ENCODE measurements around the gene UBP1.

DNA sequence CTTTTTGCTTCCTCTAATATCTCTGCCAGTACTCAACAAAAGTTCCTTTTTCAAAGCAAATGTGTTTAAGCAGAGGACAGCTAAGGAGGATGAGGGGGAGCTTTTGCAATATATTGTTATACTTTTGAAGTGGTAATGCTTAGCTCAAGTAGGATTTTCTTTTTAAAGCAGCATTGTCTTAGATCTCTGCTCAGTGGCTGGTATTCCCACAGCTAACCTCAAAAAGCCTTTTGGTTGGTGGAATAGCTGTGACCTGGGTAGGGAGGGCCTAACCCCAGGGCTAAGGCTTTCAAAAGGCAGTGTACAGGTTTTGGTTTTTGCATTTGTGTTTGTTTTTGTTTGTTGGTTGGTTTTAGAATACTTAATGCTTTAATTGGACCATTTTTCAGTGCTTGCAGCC, 76.1 kb downstream of the UBP1 start:
- TF ChIP-seq, protein P1, sequence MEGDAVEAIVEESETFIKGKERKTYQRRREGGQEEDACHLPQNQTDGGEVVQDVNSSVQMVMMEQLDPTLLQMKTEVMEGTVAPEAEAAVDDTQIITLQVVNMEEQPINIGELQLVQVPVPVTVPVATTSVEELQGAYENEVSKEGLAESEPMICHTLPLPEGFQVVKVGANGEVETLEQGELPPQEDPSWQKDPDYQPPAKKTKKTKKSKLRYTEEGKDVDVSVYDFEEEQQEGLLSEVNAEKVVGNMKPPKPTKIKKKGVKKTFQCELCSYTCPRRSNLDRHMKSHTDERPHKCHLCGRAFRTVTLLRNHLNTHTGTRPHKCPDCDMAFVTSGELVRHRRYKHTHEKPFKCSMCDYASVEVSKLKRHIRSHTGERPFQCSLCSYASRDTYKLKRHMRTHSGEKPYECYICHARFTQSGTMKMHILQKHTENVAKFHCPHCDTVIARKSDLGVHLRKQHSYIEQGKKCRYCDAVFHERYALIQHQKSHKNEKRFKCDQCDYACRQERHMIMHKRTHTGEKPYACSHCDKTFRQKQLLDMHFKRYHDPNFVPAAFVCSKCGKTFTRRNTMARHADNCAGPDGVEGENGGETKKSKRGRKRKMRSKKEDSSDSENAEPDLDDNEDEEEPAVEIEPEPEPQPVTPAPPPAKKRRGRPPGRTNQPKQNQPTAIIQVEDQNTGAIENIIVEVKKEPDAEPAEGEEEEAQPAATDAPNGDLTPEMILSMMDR (IDR thresholded peaks at IDR 0.05) = no peak
- no peak for TF ChIP-seq EP300 (IDR thresholded peaks at IDR 0.05)

Measured in tibial nerve (tissue), 4 donors.